COLO668 (cell line): ENCODE data around the gene HAS3.
"Not testable (repeated sequence)": the region's sequence is repeated elsewhere in the genome, so short reads cannot be mapped to it uniquely, and the experiment has no call there.

ENCODE experiments used
- DNase-seq: peaks from one replicate; lab custom pipeline; 2025; ENCODE audit not compliant: unreplicated experiment; lab: John Stamatoyannopoulos, UW

HAS3 gene, protein sequence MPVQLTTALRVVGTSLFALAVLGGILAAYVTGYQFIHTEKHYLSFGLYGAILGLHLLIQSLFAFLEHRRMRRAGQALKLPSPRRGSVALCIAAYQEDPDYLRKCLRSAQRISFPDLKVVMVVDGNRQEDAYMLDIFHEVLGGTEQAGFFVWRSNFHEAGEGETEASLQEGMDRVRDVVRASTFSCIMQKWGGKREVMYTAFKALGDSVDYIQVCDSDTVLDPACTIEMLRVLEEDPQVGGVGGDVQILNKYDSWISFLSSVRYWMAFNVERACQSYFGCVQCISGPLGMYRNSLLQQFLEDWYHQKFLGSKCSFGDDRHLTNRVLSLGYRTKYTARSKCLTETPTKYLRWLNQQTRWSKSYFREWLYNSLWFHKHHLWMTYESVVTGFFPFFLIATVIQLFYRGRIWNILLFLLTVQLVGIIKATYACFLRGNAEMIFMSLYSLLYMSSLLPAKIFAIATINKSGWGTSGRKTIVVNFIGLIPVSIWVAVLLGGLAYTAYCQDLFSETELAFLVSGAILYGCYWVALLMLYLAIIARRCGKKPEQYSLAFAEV

DNA sequence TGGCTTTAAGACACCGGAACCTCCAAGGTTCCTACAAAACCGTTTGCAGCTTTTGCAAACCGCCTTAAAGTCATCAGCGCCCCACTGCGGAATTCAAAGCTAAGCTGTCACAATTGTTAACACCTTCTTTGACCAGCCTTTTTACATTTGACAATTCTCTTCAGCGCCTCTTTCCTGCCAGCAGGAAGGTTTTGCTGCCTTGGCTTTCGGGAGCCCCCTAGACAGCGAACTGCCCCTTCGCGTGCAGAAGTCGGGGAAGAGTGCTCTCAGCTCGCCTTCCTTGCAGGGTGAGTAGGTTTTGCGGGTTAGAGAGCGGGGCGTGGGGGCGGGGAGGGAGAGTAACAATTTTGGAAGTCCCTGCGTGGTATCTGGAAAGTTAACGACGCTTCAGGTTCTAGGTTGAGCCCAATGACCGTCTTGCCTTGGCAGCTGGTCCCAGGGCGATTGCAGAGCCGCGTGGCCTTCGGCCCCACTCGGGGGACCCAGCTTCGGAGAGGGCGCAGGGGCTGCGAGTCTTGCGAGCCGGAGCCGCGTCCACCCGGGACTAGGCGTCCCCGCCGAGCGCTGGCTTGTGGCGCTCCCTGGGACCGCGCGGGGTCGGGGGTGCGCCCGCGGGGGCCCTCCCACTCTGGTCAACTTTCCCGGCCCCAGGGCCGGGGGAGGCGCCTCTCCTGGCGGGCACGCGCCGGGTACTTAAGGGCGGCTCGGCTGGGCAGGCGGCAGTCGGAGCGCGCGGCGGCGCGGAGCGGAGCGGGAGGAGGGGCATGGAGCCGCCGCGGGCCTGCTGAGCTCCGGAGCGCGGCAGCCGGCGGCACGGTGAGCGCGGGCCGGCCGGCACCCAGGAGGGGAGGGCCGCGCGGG is at the start of gene HAS3:
HAS3 (plus strand) TSS at position 153 of the 861 bp plus-strand sequence. CDS start 3,743 bp downstream, outside the sequence.
- DNase-seq, result peak; percentile 77

DNA sequence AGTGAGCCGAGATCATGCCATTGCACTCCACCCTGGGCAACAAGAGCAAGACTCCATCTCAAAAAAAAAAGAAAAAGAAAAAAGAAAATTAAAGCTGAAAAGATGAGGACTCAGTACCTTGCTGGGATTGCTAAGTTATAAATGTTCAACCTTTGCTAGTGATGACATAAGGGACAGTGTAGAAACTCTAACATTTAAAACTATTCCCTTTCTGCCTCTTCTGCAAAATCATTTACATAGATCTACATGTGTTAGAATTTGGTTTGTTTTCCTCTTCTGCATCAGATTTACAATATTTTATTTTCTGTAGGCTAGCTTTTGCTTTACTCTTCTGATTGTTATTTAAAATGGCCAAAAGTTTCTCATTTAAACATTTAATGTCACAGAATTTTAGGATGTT is 49.5 kb upstream of the HAS3 start:
- no peak for DNase-seq

DNA sequence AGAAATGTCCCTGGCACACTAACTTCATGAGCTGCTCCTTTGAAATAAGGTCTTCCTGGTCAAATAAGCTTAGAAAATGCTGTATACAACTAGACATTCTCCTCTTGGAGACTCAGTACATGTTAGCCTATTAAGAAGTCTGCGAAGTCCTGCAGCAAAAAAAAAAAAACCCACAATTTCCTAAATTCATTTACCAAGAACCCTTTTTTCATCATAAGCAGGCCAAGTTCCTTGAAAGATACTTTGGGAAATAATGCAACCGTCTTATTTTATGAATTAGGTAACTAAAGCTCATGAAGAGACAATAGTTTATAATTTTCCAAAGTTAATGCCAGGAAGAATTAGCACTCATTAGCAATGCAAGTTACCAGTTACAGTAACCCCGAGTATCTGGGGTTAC is 49.0 kb upstream of the HAS3 start:
- DNase-seq, result no peak

DNA sequence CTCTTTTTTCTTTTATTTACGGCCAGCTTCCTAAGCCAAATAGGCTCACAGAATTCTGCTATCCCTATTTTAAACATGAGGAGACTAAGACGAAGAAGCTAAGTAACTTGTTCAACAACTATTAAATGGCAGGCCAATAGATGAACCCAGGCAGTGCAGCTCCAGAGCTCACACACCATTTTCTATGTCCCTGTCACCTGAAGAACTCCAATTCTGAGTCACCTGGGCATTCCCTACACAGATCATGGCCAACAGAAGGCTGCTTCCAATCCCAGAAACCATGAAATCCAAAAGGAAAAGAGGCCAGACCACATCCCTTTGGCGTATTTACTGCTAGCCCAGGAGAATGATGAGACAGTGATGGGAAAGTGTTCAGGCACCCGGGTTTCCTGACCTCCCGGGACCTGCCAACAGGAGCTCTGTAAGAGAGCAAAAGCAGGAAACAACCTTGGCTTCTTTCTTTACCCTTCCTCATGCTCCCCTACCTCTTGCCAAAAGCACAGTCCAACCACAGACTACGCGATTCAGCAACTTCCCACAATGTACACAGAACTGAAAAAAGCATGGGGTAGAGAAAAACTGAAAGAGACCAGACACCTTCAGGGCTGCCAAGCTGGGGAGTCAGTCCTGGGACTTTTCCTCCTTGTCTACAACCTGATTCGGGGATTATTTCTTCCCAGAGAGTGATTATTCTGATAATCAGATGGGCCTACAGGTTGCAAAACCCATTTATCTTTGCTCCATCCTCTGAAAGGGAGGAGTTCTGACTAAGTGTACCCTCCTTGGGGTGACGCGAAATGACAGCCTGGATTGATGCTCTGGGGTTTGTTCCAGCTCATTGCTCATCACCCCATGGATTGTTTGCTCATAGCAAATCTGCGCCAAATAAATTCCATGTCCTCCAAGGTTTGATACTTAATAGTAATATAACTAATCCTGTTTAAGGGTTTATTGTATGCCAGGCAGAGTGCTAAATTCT is 47.8 kb upstream of the HAS3 start:
- DNase-seq, result peak; percentile 7

DNA sequence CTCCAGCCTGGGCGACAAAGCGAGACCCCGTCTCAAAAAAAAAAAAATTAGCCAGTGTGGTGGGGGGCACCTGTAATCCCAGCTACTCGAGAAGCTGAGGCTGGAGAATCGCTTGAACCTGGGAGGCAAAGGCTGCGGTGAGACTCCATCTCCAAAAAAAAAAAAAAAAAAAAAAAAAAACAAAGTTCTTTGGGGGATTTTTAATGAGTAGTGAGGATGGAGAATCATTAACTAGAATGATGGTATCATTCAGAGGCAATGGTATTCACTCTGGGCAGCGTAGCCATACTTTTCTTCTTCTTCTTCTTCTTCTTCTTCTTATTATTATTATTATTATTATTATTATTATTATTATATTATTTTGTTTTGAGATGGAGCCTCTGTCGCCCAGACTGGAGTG is 42.0 kb upstream of the HAS3 start:
- not testable (repeated sequence) for DNase-seq

DNA sequence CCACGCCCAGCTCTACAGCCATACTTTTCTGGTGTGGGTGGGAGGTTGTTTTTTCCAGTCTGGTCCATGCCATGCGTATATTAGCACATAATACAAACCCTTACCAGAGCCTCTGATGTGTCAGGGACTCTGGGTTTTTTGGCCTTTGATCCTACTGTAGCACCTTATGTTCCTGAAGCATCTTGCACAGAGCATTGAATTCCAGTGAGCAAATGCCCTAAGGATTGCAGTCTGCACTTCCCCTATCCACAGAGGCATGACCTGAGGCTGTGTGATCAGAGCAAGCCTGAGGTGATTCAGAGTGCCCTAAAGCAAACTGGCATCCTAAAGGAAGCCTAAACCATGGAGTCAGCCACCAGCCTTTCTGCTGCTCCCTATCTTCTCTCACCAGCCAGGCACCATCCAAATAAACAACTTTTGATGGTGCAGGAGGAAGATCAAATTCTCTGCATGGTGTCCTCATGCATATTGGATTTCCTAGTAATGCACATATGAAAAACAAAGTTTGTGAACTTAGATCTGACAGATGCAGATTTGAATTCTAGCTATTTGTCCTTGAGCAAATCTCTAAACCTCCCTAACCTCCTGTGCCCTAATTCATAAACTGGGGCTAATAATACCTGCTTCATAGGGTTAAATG is 41.2 kb upstream of the HAS3 start:
- no peak for DNase-seq

DNA sequence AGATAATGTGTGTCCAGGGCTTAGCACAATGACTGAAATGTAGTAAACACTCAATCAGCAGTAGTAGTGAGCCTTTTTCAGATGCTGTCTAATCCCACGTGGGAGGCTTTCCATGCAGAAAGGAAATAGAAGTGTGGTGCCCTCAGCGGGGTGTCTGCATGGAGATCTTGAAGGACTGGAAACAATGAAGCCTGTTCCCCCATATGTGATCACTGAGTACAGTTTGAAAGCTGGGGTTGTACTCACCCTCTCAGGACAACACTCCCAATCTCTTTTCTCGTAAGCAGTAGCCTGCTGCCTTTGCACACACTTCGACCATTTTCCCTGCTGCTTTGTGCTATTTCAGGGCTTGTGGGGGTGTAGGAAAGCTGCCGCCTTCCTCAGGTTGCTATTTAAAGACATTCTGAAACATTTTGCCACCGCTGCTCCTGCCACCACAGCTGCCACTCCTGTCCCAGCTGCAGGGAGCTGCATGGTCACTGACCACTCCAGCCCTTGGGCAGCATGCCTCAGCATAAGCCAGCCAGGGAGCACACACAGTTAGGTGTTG is 40.6 kb upstream of the HAS3 start:
- no peak for DNase-seq

DNA sequence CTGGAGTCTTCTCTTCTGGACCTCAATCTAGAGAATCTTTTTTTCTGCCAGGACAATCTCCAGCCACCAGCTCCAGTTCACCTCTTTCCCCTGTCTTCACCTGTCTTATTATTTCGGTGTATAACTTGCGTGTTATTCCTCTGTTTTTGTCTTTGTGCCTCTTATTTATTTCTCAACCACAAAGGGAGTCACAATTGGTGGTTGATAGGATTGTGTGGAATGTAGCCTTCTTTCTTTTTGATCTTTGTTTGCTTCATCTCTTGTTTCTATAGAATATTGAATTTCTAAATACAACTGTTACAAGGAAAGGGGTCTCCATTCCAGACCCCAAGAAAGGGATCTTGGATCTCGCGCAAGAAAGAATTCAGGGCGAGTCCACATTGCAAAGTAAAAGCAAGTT is 35.9 kb upstream of the HAS3 start:
- no peak for DNase-seq

DNA sequence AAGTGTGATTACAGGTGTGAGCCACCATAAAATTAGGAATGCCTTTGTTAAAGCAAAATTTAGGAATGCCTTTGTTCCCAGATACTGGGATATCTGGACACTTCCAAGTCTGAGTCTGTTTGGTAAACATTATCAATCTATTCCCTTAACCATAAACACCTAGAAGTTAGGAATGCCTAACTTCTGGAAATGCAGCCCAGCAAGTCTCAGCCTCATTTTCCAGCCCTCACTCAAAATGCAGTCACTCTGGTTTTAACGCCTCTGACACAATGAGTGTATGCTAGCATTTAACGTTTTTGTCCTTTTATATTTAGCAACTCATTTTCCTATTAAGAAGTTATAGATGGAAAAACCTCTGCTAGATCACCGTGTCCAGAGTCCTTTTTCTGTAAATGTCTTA is 34.4 kb upstream of the HAS3 start:
- no peak for DNase-seq

DNA sequence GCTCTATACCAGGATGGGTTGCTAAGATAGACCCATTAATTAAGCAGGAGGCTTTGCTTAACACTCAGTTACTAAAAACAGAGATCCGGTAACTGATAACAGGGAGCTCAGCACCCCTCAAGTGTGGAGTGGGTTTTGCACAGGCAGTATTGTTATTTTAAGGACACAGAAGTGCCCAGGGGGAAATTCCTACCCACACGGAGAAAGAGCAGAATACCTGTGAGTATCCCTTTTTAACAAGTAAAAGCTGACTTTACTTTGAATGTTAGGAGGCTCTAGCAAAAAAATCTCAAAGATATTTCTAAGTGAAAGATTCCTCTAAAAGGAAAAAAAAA is 32.8 kb upstream of the HAS3 start:
- no peak for DNase-seq

DNA sequence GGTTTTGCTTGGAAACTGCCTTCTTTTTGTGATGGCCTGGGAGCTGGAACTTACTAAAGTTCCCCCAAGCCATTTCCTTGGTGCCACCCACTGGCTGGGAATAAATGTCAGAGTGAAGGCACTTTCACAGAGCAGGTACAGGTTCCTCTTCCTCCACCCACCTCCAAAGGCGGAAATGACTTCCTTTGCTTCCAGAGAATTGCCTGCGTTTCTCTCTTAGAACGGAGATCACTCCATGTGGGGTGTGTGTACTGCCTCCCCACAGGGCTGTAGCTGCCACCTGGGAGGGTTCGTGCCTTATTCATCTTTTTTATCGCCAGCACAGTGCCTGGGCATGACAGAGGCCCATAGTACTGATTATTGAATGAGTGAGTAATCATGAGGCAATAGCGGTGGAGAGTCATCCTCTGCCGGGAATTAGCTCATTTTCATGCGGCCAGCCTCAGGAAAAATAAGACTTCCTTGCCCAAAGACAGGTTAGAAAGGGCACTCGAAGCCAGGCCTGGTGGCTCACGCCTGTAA is 32.2 kb upstream of the HAS3 start:
- DNase-seq, result no peak

DNA sequence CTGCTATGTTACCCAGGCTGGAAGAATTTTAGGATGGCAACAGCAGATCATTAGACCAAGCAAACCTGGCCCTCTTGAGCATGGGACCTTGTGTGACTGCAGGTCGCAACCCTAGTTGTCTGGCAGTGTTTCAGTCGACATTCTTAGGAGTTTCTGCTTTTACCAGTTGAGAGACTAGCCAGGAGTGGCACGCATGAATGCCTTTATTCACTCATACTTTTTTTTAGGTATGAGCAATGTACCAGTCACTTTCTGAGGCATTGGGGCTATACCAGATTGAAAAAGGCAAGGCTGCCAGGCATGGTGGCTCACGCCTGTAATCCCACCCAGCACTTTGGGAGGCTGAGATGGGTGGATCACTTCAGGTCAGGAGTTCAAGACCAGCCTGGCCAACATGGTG is 28.2 kb upstream of the HAS3 start:
- DNase-seq, result no peak

DNA sequence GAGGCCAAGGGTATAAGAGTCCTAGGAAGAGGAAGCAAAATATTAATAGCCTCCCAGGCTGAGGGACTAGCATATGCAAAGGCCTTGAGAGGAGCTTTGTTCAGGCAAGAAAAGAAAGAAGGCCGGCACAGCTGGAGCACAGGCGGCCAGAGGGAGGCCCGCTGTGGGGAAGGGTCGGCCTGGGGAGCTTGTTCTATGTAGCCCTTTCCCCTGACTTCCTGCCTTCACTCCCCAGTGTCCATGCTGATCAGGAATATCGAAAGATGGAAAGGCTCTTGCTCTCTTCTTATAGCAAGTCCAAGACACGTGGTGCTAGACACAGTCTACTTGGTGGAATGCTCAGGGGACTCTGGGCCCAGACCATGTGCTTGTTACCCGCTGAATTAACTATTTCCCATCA is 27.4 kb upstream of the HAS3 start:
- DNase-seq, result no peak

DNA sequence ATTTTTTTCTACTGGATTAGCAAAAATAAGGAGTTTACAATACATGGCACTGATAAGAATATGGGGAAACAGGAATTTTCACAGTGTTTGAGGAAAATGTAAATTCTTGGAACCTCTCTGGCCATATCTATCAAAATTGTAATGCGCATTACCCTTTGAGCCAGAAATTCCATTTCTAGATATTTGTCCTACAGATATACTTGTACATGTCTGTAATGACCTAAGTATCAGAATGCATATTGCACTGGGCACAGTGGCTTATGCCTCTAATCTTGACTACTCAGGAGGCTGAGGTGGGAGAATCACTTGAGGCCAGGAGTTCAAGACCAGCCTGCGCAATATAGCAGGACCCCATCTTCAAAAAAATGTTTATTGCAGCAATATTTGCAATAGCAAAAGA is 25.8 kb upstream of the HAS3 start:
- no peak for DNase-seq

DNA sequence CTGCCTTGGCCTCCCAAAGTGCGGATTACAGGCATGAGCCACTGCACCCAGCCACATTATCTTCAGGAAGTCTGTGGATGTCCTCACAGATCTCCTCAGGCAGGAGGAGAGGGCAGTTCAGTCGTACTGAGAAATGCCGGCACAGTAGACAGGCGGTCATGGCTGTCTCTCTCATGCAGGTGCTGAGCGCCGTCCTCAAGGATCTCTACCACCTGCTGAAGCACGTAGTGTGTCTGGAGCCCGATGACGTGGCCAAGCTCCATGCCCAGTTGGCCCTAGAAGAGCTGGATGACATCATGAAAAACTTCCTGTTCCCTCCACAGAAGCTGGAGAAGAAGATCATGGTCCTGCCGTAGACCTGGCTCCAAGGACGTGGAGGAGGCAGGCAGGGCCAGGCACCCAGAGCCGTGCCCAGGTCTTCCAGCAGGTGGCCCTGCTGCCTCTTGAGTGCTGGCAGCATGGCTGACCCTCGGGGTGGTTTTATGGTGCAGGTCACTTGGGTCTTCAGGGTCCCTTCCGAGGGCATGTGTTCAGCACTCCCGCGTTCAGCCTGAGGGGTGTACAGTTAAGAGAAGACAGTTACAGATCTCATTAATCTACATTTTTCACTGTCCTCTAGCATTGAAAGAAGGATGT is 22.0 kb upstream of the HAS3 start:
- no peak for DNase-seq

DNA sequence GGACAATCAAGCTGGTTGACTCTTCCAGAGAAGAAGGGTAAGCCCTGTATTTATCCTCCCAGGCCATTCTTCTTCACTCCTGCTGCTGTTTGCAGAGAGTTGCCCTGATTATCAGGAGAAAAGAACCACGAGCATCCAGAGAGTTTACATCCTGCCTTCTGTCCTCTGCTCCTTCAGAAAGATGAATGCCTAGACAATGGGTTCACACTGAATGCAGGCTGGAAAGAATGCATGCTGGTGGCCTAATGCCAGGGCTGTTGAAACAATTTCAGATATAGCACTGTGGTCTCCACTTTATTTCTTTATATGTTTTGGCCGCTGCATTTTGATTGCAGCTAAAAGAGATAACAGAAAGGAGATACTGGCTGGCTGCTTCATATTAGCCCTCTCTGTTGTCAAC is 21.2 kb upstream of the HAS3 start:
- DNase-seq, result no peak

DNA sequence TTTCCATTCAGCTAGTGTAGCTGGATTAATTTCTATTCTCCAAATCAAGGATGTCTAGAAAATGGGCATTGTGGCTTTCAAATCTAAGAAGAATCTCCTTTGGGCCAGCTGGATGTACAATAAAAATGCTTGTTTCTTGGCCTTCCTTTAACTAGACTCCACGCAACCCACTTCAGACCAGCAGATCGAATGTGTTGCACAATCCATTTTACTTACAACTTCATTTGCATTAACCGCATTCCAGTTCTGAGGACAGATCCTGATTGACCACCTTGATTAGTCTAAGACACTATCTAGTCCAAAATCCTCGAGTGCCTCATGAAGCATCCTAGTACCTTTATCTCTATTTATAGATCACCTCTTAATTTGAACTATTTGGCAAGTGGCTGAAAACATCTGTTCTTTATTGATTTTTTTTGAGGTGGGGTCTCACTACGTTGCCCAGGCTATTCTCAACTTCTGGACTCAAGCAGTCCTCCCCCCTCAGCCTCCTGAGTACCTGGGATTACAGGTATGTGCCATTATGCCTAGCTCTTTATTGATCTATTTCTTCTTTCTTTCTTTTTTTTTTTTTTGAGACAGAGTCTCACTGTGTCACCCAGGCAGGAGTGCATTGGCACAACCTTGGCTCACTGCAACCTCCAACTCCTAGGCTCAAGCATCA is 20.3 kb upstream of the HAS3 start:
- DNase-seq, result no peak

DNA sequence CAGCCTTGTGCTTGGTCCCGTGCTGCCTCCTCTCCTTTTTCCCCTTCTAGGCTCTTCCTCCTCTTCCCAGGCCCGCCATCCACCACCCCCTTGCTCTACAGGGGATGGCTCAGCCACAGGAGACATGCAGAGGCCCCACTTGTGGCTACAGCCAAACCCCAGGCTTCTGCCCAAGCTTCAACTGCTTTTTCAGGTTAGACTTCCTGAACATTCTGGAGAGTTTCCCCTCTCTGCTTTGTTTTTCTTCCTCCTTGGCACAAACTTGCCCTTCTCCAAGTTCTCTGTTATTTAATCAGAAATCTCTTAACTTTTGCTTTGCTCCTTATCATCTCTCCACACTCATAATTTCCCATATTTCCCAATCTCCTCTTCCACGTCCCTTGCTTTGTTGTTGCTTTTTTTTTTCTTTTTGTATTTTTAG is 18.3 kb upstream of the HAS3 start:
- DNase-seq, result no peak

DNA sequence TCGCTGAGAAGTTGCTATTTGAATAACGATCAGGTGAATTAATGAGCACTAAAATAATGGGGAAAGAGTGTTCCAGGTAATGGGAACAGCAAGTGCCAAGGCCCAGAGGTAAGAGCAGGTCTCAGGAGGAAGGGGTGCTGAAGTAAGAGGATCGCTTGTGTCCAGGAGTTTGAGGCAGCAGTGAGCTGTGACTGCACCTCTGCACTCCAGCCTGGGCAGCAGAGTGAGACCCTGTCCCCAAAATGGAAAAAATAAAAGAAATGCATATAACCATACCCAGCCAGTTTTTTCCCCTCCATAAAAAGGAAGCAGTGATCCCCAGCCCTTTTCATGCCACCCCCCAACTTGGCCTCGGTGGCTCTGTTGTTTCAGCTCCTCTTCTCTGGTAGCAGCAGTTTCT is 16.8 kb upstream of the HAS3 start:
- DNase-seq, result no peak
